Measurements from ENCODE around the gene MRPL10. TPM values are rescaled to one million over a fixed set of nuclear protein-coding genes. Genes with fewer than 3 reads are reported as not detected.

Gene MRPL10
- total RNA-seq, 1 experiment from 2014 or later: 159 TPM

DNA sequence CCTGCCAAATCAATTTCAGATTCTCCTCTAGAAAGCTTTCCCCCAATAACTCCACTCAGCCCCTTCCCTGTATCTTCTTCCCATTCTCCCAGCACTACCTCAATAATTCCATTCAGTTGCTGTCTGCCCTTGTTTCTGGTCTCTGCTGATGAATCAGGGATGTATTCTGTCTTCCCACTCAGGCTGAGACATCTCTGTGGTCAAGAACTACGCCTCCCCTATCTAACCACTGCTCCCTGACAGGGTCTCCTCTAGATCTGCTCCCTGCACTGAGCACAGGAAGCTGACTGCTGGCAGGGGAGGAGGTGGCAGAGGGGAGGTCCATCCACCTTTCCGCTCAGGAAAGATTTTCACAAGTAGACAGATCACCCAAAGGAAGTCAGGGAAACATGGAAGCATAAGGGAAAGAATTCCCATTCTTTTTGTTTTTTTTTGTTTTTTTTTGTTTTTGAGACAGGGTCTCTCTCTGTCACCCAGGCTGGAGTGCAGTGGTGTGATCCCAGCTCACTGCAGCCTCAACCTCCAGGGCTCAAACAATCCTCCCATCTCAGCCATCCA lies 47.8 kb upstream of the MRPL10 start:
- BruUV-seq (replicated peaks): no TSS peak
- POLR2A ChIA-PET: interaction anchor here (0.7 to 0.9 kb wide), 3 partner anchors 17 to 41 kb away, joined by 3 to 4 read pairs (median 3); partner anchors contain the start of gene SP2

DNA sequence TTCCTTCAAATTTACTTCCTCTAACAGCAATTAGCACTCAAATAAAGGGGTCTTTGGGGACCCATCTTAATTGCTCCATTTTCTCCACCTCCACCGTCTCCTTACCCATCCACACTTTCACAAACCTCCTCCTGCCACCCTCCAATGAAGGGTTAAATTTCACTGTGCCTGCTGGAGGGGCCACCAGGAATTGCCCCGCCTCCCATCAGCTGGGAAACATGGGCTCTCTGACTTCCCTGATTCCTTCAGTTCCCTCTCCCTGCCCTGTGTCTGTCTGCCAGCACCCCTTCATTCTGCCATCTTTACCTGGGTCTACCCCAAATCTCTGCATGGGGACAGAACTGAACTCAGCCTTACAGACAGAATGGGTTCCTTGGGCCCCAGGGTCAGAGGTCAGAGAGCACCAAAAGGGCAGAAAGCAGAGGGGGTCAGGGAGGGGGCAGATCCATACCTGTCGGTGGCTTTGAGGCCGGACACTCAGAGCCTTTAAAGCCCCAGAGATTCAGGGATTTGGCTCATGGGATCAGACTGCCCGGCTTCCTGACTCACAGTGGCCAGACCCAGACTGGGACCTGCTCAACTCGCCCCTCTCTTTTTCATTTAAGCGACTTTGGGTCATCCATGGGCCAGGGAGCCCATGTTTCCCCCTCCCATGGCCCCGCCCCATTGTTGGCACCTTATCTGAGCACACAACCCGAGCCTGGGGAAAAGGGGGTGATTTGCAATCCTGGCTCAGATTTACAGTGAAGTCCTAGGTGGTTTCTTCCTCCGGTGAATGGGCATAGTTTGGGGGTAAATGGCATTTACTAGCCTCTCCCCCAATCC lies 47.1 kb upstream of the MRPL10 start:
- no TSS peak for BruUV-seq (replicated peaks)
- Histone ChIP-seq H3K4me1 (peaks cover 58% of the 10 kb centered on the region), H3K27me3 (replicated peaks; ENCODE audit: control insufficient read depth, insufficient read depth, low read length) (no peaks in the 10 kb centered on the region), H3K9me3 (no peaks in the 10 kb centered on the region), H3K4me3 (ENCODE audit: low read depth, low read length) (no peak overlapping the region), H3K36me3 (ENCODE audit: control insufficient read depth, insufficient read depth, low read length) (no peaks in the 10 kb centered on the region)
- Mint-ChIP-seq H3K4me1 (ENCODE audit: low read depth, unreplicated experiment) (peaks cover 32% of the 10 kb centered on the region), H3K36me3 (ENCODE audit: insufficient read depth, unreplicated experiment) (no peaks in the 10 kb centered on the region), H3K27me3 (ENCODE audit: insufficient read depth, unreplicated experiment) (no peaks in the 10 kb centered on the region), H3K9me3 (ENCODE audit: unreplicated experiment) (no peaks in the 10 kb centered on the region), H3K4me3 (ENCODE audit: unreplicated experiment) (no peak overlapping the region), H3K27ac (ENCODE audit: unreplicated experiment) (no peak overlapping the region)
- intact Hi-C loops (cut with micrococcal nuclease; ENCODE audit: unreplicated experiment): no loop called here
- no peak for DNase-seq
- POLR2A ChIA-PET: interaction anchor here (0.7 to 0.9 kb wide), 2 partner anchors 17 to 40 kb away, joined by 3 read pairs; partner anchors contain the start of gene SP2
- CTCF ChIA-PET: interaction anchor here (1.2 to 2.5 kb wide), 3 partner anchors 11 to 47 kb away, joined by 5 to 8 read pairs (median 5); partner anchors contain the start of genes LRRC46 and MRPL10
- TF ChIP-seq, protein P1, sequence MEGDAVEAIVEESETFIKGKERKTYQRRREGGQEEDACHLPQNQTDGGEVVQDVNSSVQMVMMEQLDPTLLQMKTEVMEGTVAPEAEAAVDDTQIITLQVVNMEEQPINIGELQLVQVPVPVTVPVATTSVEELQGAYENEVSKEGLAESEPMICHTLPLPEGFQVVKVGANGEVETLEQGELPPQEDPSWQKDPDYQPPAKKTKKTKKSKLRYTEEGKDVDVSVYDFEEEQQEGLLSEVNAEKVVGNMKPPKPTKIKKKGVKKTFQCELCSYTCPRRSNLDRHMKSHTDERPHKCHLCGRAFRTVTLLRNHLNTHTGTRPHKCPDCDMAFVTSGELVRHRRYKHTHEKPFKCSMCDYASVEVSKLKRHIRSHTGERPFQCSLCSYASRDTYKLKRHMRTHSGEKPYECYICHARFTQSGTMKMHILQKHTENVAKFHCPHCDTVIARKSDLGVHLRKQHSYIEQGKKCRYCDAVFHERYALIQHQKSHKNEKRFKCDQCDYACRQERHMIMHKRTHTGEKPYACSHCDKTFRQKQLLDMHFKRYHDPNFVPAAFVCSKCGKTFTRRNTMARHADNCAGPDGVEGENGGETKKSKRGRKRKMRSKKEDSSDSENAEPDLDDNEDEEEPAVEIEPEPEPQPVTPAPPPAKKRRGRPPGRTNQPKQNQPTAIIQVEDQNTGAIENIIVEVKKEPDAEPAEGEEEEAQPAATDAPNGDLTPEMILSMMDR (IDR thresholded peaks at IDR 0.05; ENCODE audit: insufficient read depth in 1 of 2, low read depth in 1 of 2, low read length in 1 of 2, severe bottlenecking in 1 of 2, unreplicated experiment in 1 of 2): no peak

More for the DNA sequence above, 47.8 kb upstream of the MRPL10 start:
- DNase-seq: no peak
- intact Hi-C loops (cut with micrococcal nuclease; ENCODE audit: unreplicated experiment): no loop called here
- Histone ChIP-seq H3K27me3 (replicated peaks; ENCODE audit: control insufficient read depth, insufficient read depth, low read length) (no peaks in the 10 kb centered on the region), H3K4me3 (ENCODE audit: low read depth, low read length) (no peak overlapping the region), H3K9me3 (no peaks in the 10 kb centered on the region), H3K4me1 (peaks cover 64% of the 10 kb centered on the region), H3K36me3 (ENCODE audit: control insufficient read depth, insufficient read depth, low read length) (no peaks in the 10 kb centered on the region)
- Mint-ChIP-seq H3K36me3 (ENCODE audit: insufficient read depth, unreplicated experiment) (peaks cover 3% of the 10 kb centered on the region), H3K4me3 (ENCODE audit: unreplicated experiment) (no peak overlapping the region), H3K9me3 (ENCODE audit: unreplicated experiment) (no peaks in the 10 kb centered on the region), H3K4me1 (ENCODE audit: low read depth, unreplicated experiment) (peaks cover 39% of the 10 kb centered on the region), H3K27me3 (ENCODE audit: insufficient read depth, unreplicated experiment) (no peaks in the 10 kb centered on the region), H3K27ac (ENCODE audit: unreplicated experiment) (no peak overlapping the region)
- TF ChIP-seq, protein P1 (IDR thresholded peaks at IDR 0.05; ENCODE audit: insufficient read depth in 1 of 2, low read depth in 1 of 2, low read length in 1 of 2, severe bottlenecking in 1 of 2, unreplicated experiment in 1 of 2): no peak
- CTCF ChIA-PET: interaction anchor here (0.6 to 2.5 kb wide), 6 partner anchors 10 to 48 kb away, joined by 3 to 8 read pairs (median 4); partner anchors contain the start of genes LRRC46 and MRPL10

DNA sequence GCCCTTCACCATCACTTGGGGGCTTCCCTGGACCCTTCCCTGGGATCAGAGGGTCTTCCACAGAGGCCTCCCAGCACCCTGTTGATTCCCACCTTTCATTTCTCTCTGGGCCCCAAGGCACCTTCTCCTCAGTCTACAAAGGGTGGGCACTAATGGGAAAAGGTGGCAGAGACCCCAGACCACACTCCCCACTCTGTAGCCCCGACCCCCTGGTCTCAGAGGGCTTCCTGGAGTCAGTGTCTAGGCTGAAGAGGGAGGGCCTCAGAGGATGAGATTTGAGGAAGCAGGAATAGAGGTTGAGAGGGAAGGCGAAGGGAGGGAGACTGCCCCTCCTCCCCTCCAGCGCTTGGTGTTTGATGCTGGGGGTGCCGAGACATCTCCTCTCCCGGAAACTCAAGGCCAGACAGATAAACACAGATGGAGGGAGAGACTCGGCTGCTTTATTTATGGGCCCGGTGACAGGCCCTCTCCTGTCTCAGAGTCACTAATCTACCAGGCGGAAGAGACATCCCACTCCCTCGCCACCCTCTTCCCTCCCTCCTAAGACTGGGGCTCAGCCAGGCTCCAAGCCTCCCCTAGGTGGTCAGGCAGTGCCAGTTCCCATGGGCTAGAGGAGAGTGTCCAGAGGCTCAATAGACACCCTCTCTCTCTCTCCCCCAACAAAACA lies 46.2 kb upstream of the MRPL10 start:
- TF ChIP-seq, protein P1 (IDR thresholded peaks at IDR 0.05; ENCODE audit: insufficient read depth in 1 of 2, low read depth in 1 of 2, low read length in 1 of 2, severe bottlenecking in 1 of 2, unreplicated experiment in 1 of 2): no peak
- H3K9me3 Mint-ChIP-seq (ENCODE audit: unreplicated experiment): no peaks in the 10 kb centered on the region
- BruUV-seq (replicated peaks): no TSS peak
- H3K27ac Mint-ChIP-seq (ENCODE audit: unreplicated experiment): no peak overlapping the region
- peaks cover 28% of the 10 kb centered on the region for H3K4me1 Mint-ChIP-seq (ENCODE audit: low read depth, unreplicated experiment)
- H3K9me3 ChIP-seq: no peaks in the 10 kb centered on the region
- no peak overlapping the region for H3K4me3 Mint-ChIP-seq (ENCODE audit: unreplicated experiment)
- POLR2A ChIA-PET: no interaction called here
- no peaks in the 10 kb centered on the region for H3K36me3 Mint-ChIP-seq (ENCODE audit: insufficient read depth, unreplicated experiment)
- DNase-seq: no peak
- H3K27me3 Mint-ChIP-seq (ENCODE audit: insufficient read depth, unreplicated experiment): no peaks in the 10 kb centered on the region
- CTCF ChIA-PET: interaction anchor here (2.5 kb wide), 1 partner anchor 46 kb away, joined by 8 read pairs; the partner anchor contains the start of genes LRRC46 and MRPL10
- H3K36me3 ChIP-seq (ENCODE audit: control insufficient read depth, insufficient read depth, low read length): no peaks in the 10 kb centered on the region
- no peaks in the 10 kb centered on the region for H3K27me3 ChIP-seq (replicated peaks; ENCODE audit: control insufficient read depth, insufficient read depth, low read length)
- H3K4me1 ChIP-seq: peaks cover 58% of the 10 kb centered on the region
- no peak overlapping the region for H3K4me3 ChIP-seq (ENCODE audit: low read depth, low read length)
- intact Hi-C loops (cut with micrococcal nuclease; ENCODE audit: unreplicated experiment): no loop called here
